H1 (cell line): ENCODE measurements around the gene POU2F1. TPM values are rescaled to one million over a fixed set of nuclear protein-coding genes. Genes with fewer than 3 reads are reported as not detected.

Experiments used
- CTCF ChIA-PET: fragments of 300-600 bp; sonication (Branson Sonifier 250); formaldehyde crosslinking; loops from one replicate; lab custom pipeline; 2021; ENCODE audit not compliant: partially characterized antibody; lab: Charles Lee
- POLR2A ChIA-PET: fragments of 300-600 bp; sonication (Branson Sonifier 250); formaldehyde crosslinking; loops from one replicate; lab custom pipeline; 2021; ENCODE audit warnings: inconsistent platforms; ENCODE audit not compliant: partially characterized antibody; lab: Charles Lee
- DNase-seq, 2 experiments: peaks; one replicate each; pipeline versions ENCODE4 v3.0.0 to v3.0.0-alpha.2; 2010 to 2022; ENCODE audit warnings: low spot score in 2 of 2, low read depth in 1 of 2, mixed read lengths in 1 of 2
- FAIRE-seq: peaks from 2 replicates; lab custom pipeline; 2011; peaks lifted over from hg19 to GRCh38; lab: Jason Lieb, UNC
- H2AFZ ChIP-seq: 2 replicates; pipeline ENCODE4 v1.8.1; 2012; ENCODE audit warnings: low read length, inconsistent platforms
- H2AK5ac ChIP-seq: 2 replicates; pipeline ENCODE4 v1.6.1; 2013; ENCODE audit warnings: low read depth, low read length
- H2BK120ac ChIP-seq: replicated peaks from 2 replicates; pipeline ENCODE3; 2013; ENCODE audit warnings: low read depth, low read length, inconsistent platforms
- H2BK12ac ChIP-seq: 2 replicates; pipeline ENCODE4 v1.6.1; 2013; ENCODE audit warnings: low read depth, low read length
- H2BK15ac ChIP-seq: 2 replicates; pipeline ENCODE4 v1.6.1; 2013; ENCODE audit warnings: low read length
- H2BK20ac ChIP-seq: 2 replicates; pipeline ENCODE4 v1.6.1; 2013; ENCODE audit warnings: low read length
- H2BK5ac ChIP-seq: 2 replicates; pipeline ENCODE4 v1.6.1; 2013; ENCODE audit warnings: low read depth, low read length
- H3K14ac ChIP-seq: 2 replicates; pipeline ENCODE4 v1.6.1; 2013; ENCODE audit warnings: inconsistent platforms; ENCODE audit not compliant: insufficient read length
- H3K18ac ChIP-seq: 2 replicates; pipeline ENCODE4 v1.6.1; 2013; ENCODE audit warnings: low read length; ENCODE audit errors: extremely low read depth
- H3K23ac ChIP-seq: 2 replicates; pipeline ENCODE4 v1.6.1; 2013; ENCODE audit warnings: inconsistent platforms; ENCODE audit not compliant: insufficient read length
- H3K23me2 ChIP-seq: 2 replicates; pipeline ENCODE4 v1.6.1; 2013; ENCODE audit warnings: low read depth, low read length
- H3K27ac ChIP-seq: 2 replicates; pipeline ENCODE4 v1.6.1; 2011; ENCODE audit warnings: low read depth, low read length, inconsistent platforms
- H3K27me3 ChIP-seq, 4 experiments: replicated peaks in 1 of 4; 1 replicate in 1 of 4; 2 replicates in 3 of 4; pipeline versions ENCODE4 v1.6.1 to v1.8.1; 2011 to 2013; ENCODE audit warnings: low read length in 3 of 4, mild to moderate bottlenecking in 3 of 4, inconsistent platforms in 2 of 4, mixed read lengths in 2 of 4, moderate library complexity in 1 of 4; ENCODE audit not compliant: control insufficient read depth in 3 of 4, insufficient read depth in 3 of 4; ENCODE audit errors: extremely low read depth in 1 of 4
- H3K36me3 ChIP-seq, 4 experiments: 2 replicates each; pipeline versions ENCODE4 v1.6.1 to v1.8.1; 2011 to 2013; ENCODE audit warnings: mild to moderate bottlenecking in 4 of 4, low read length in 3 of 4, moderate library complexity in 2 of 4, control low read depth in 1 of 4, inconsistent platforms in 1 of 4; ENCODE audit not compliant: insufficient read depth in 4 of 4, control insufficient read depth in 2 of 4
- H3K4ac ChIP-seq: replicated peaks from 2 replicates; pipeline ENCODE3; 2013; ENCODE audit warnings: low read length, low read depth, mixed read lengths, inconsistent platforms; ENCODE audit not compliant: insufficient read length
- H3K4me1 ChIP-seq, 4 experiments: replicated peaks in 1 of 4; 1 replicate in 1 of 4; 2 replicates in 3 of 4; pipeline versions ENCODE4 v1.6.1 to v1.8.1; 2011 to 2013; ENCODE audit warnings: low read length in 3 of 4, inconsistent platforms in 2 of 4, mixed read lengths in 1 of 4; ENCODE audit not compliant: insufficient read depth in 4 of 4, control insufficient read depth in 3 of 4
- H3K4me2 ChIP-seq, 2 experiments: 2 replicates each; pipeline versions ENCODE4 v1.6.1 to v1.8.1; 2011 to 2013; ENCODE audit warnings: low read depth in 2 of 2, low read length in 2 of 2, control low read depth in 1 of 2, inconsistent platforms in 1 of 2, mild to moderate bottlenecking in 1 of 2; ENCODE audit not compliant: insufficient read depth in 1 of 2
- H3K4me3 ChIP-seq, 4 experiments: fragments of 200-600, 300-600 bp in 1 of 4; sonication (generic), shearing (Covaris generic), sonication (Bioruptor Twin) in 1 of 4; 2 replicates each; pipeline versions ENCODE4 v1.5.1 to v1.8.1; 2011 to 2016; ENCODE audit warnings: low read length in 4 of 4, low read depth in 3 of 4, control low read depth in 2 of 4, inconsistent platforms in 2 of 4, mild to moderate bottlenecking in 2 of 4, mixed read lengths in 1 of 4, moderate library complexity in 1 of 4; ENCODE audit not compliant: insufficient read depth in 2 of 4; ENCODE audit errors: extremely low read depth in 1 of 4
- H3K56ac ChIP-seq: replicated peaks from 2 replicates; pipeline ENCODE3; 2013; ENCODE audit warnings: low read depth, mild to moderate bottlenecking, mixed read lengths, low read length, inconsistent platforms; ENCODE audit not compliant: insufficient read length
- H3K79me1 ChIP-seq: 2 replicates; pipeline ENCODE4 v1.6.1; 2013; ENCODE audit warnings: low read depth, low read length, control low read depth
- H3K79me2 ChIP-seq, 2 experiments: 2 replicates each; pipeline versions ENCODE4 v1.6.1 to v1.8.1; 2012 to 2013; ENCODE audit warnings: low read length in 2 of 2, mild to moderate bottlenecking in 2 of 2, inconsistent platforms in 1 of 2; ENCODE audit not compliant: insufficient read depth in 2 of 2, control insufficient read depth in 1 of 2
- H3K9ac ChIP-seq, 4 experiments: replicated peaks in 1 of 4; 1 replicate in 1 of 4; 2 replicates in 3 of 4; pipeline versions ENCODE4 v1.6.1 to v1.8.1; 2011 to 2013; ENCODE audit warnings: low read depth in 3 of 4, low read length in 3 of 4, control low read depth in 2 of 4, mild to moderate bottlenecking in 2 of 4, moderate library complexity in 2 of 4, inconsistent platforms in 1 of 4; ENCODE audit errors: extremely low read depth in 1 of 4
- H3K9me3 ChIP-seq, 2 experiments: 2 replicates each; pipeline versions ENCODE4 v1.6.1 to v1.8.1; 2012 to 2013; ENCODE audit warnings: mild to moderate bottlenecking in 2 of 2, moderate library complexity in 2 of 2, control low read depth in 1 of 2, inconsistent platforms in 1 of 2, low read depth in 1 of 2, low read length in 1 of 2, mixed read lengths in 1 of 2; ENCODE audit not compliant: insufficient read depth in 2 of 2
- H4K20me1 ChIP-seq, 2 experiments: replicated peaks in 1 of 2; 2 replicates each; pipeline versions ENCODE3 to v1.8.1; 2011 to 2013; ENCODE audit warnings: inconsistent platforms in 2 of 2, low read length in 2 of 2, mild to moderate bottlenecking in 1 of 2; ENCODE audit not compliant: insufficient read depth in 2 of 2, control insufficient read depth in 1 of 2
- H4K5ac ChIP-seq: 2 replicates; pipeline ENCODE4 v1.6.1; 2013; ENCODE audit warnings: low read length, low read depth, mixed read lengths, inconsistent platforms; ENCODE audit not compliant: insufficient read length
- H4K8ac ChIP-seq: 2 replicates; pipeline ENCODE4 v1.8.0; 2013; ENCODE audit warnings: mild to moderate bottlenecking, moderate library complexity, low read length, inconsistent platforms; ENCODE audit not compliant: insufficient read depth; ENCODE audit errors: extremely low read depth
- H4K91ac ChIP-seq: replicated peaks from 2 replicates; pipeline ENCODE3; 2013; ENCODE audit warnings: low read length, mixed read lengths, inconsistent platforms; ENCODE audit not compliant: insufficient read length
- ATF3 ChIP-seq: IDR thresholded peaks from 2 replicates; pipeline ENCODE4 v1.6.1; 2011; ENCODE audit warnings: low read depth, mild to moderate bottlenecking, low read length; ENCODE audit not compliant: insufficient read depth
- BRCA1 ChIP-seq: IDR thresholded peaks from 2 replicates; pipeline ENCODE4 v1.6.1; 2012; ENCODE audit warnings: low read depth, low read length, improper control_type of control experiment
- CBX5 ChIP-seq: fragments of 300-800, 300-1000 bp; sonication (generic); IDR thresholded peaks from 2 replicates; pipeline ENCODE4 v1.7.1; 2016; ENCODE audit warnings: antibody characterized with exemption, low read length, low read depth
- EGR1 ChIP-seq: IDR thresholded peaks from 2 replicates; pipeline ENCODE4 v1.6.1; 2011; ENCODE audit warnings: low read depth, low read length, borderline replicate concordance
- MAX ChIP-seq: IDR thresholded peaks from 2 replicates; pipeline ENCODE4 v1.6.1; 2012; ENCODE audit warnings: inconsistent platforms
- NANOG ChIP-seq: IDR thresholded peaks from 2 replicates; pipeline ENCODE4 v1.6.1; 2011; ENCODE audit warnings: low read length, low read depth, mild to moderate bottlenecking, inconsistent platforms; ENCODE audit not compliant: insufficient read depth, poor library complexity, severe bottlenecking
- PHF8 ChIP-seq: fragments of 200-600 bp; sonication (generic); conservative IDR thresholded peaks from 2 replicates; pipeline ENCODE4 v1.7.1; 2012; ENCODE audit warnings: low read depth, mild to moderate bottlenecking, inconsistent platforms, low read length, moderate library complexity
- POLR2A ChIP-seq, 2 experiments: IDR thresholded peaks; 1 replicate in 1 of 2; 2 replicates in 1 of 2; pipeline ENCODE4 v1.6.1; 2011; ENCODE audit warnings: low read depth in 2 of 2, low read length in 2 of 2, mild to moderate bottlenecking in 2 of 2; ENCODE audit errors: control extremely low read depth in 1 of 2
- POU5F1 ChIP-seq: IDR thresholded peaks from 2 replicates; pipeline ENCODE4 v1.6.1; 2011; ENCODE audit warnings: low read depth, mild to moderate bottlenecking, low read length, moderate library complexity
- RXRA ChIP-seq: IDR thresholded peaks from 2 replicates; pipeline ENCODE4 v1.6.1; 2011; ENCODE audit warnings: low read depth, mild to moderate bottlenecking, low read length, moderate library complexity; ENCODE audit not compliant: insufficient read depth
- WGBS, 2 experiments: shearing (Covaris generic) in 1 of 2; methylation state at CpG; one replicate each; pipeline versions ENCODE4 v1.1.6 to v1.1.7; 2013 to 2015; ENCODE audit warnings: low lambda C conversion rate in 2 of 2, mixed read lengths in 2 of 2, inconsistent platforms in 1 of 2, low coverage in 1 of 2, missing lambda C conversion rate in 1 of 2; ENCODE audit not compliant: insufficient replicate concordance in 2 of 2, insufficient coverage in 1 of 2, insufficient read length in 1 of 2; ENCODE audit errors: extremely low coverage in 1 of 2, missing lambda C conversion rate in 1 of 2; 5-methylcytosine and 5-hydroxymethylcytosine counted together
- polyA plus RNA-seq, 7 experiments: library from polyadenylated mRNA; depleted of rRNA in 3 of 7; stranded (reverse) in 5 of 7; unstranded in 2 of 7; fragments of >200 nt in 5 of 7; fragments of 200-250 nt in 2 of 7; gene quantifications; 1 replicate in 5 of 7; 2 replicates in 1 of 7; 4 replicates in 1 of 7; pipeline versions ENCODE4 v1.2.1 to v1.2.3, GENCODE V29; 2011 to 2013; ENCODE audit warnings: missing spikeins in 2 of 7, mixed read lengths in 2 of 7
- total RNA-seq: library from RNA; stranded (reverse); fragmentation: NEBNext Ultra II Directional; extraction: Animal tissue kit (Norgen Biotek cat#: 25700); gene quantifications from 2 replicates; pipeline ENCODE4 v1.2.1, GENCODE V29; 2021

The POU2F1 gene
- total and polyA plus RNA-seq, 2 of the 8 experiments (the other 6 are each of a cell fraction or from before 2014, with no cell fraction given) = 37.0 to 57.2 TPM

GRCh38 chr1:167362638-167363037, 142.0 kb downstream of the POU2F1 start:
- H2BK20ac ChIP-seq = no peak overlapping the region
- H4K91ac ChIP-seq = no peak overlapping the region
- no peaks in the 10 kb centered on the region for H3K23me2 ChIP-seq
- 71% methylated on average over 1 of the region's 1 CpG; no CpG with 5 or more reads in 1 of the 2 experiments for WGBS, 2 experiments
- no peaks in the 10 kb centered on the region for H3K9me3 ChIP-seq
- ChIA-PET POLR2A (no interaction called here), CTCF (interaction anchor here (0.6 to 1.4 kb wide), 5 partner anchors 17 to 1857 kb away, joined by 3 to 6 read pairs (median 3); no protein-coding TSS in a partner anchor)
- no peak overlapping the region for H3K4ac ChIP-seq
- no peak overlapping the region; the same call in 1 of the 2 replicates for H3K27ac ChIP-seq
- no peak overlapping the region for H2BK120ac ChIP-seq
- peaks cover 0 to 2% (median 0%) of the 10 kb centered on the region in 4 experiments; a peak in 2 of 8 replicates for H3K36me3 ChIP-seq
- peaks cover 5 to 70% of the 10 kb centered on the region in 2 experiments; a peak in 3 of 4 replicates for H3K79me2 ChIP-seq
- no peak overlapping the region for H3K18ac ChIP-seq
- no peak overlapping the region for H2BK12ac ChIP-seq
- no peak overlapping the region for H4K8ac ChIP-seq
- H2AFZ ChIP-seq = no peak overlapping the region
- no peak for FAIRE-seq
- no peaks in the 10 kb centered on the region for H3K27me3 ChIP-seq
- no peak overlapping the region for H3K56ac ChIP-seq
- H3K14ac ChIP-seq = no peak overlapping the region
- peaks cover 0 to 9% (median 0%) of the 10 kb centered on the region in 4 experiments; a peak in 3 of 7 replicates for H3K4me1 ChIP-seq
- DNase-seq = no peak
- no peak overlapping the region for H3K9ac ChIP-seq
- H4K20me1 ChIP-seq = peaks cover 3 to 6% of the 10 kb centered on the region in 2 experiments
- H4K5ac ChIP-seq = no peak overlapping the region
- 0 out of 2 replicates have a peak overlapping the region, but pooled peaks have one; percentile 40 for H2AK5ac ChIP-seq
- H3K4me2 ChIP-seq = no peak overlapping the region
- H3K23ac ChIP-seq = no peak overlapping the region
- no peak overlapping the region for H2BK15ac ChIP-seq
- H2BK5ac ChIP-seq = 0 out of 2 replicates have a peak overlapping the region, but pooled peaks have one; percentile 56
- H3K4me3 ChIP-seq = no peak overlapping the region
- H3K79me1 ChIP-seq = no peaks in the 10 kb centered on the region; the same call in 1 of the 2 replicates
- TF ChIP-seq EGR1 = no peak
- TF ChIP-seq POLR2A (IDR thresholded peaks at IDR 0.05; ENCODE audit: control extremely low read depth in 1 of 2, low read depth in 2 of 2, low read length in 2 of 2) = no peak
- no peak for TF ChIP-seq POU5F1
- TF ChIP-seq ATF3 = no peak
- no peak for TF ChIP-seq NANOG
- no peak for TF ChIP-seq MAX
- TF ChIP-seq BRCA1 = no peak
- no peak for TF ChIP-seq CBX5
- no peak for TF ChIP-seq PHF8
- no peak for TF ChIP-seq RXRA
